ENCODE data around the gene SEMA4F.

DNA sequence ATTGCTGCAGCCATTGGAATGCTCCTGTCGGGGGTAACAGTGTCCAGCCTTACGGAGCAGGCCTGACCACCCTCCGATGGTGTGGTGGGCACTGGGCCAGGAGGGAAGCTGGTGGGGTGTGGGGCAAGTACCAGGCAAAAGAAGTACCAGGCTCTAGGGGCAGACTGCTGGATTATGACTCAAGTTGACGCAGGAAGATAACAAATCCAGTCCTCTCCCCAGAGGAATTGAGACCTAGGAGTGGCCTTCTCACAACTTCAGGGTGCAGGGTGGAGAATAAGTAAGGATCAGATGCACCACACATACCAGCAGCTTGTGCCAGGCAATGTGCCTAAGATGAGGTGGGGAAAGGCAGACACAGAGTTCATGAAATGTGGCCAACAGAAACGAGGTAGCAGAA lies 37.9 kb downstream of the SEMA4F start:
- TF ChIP-seq, protein P1, sequence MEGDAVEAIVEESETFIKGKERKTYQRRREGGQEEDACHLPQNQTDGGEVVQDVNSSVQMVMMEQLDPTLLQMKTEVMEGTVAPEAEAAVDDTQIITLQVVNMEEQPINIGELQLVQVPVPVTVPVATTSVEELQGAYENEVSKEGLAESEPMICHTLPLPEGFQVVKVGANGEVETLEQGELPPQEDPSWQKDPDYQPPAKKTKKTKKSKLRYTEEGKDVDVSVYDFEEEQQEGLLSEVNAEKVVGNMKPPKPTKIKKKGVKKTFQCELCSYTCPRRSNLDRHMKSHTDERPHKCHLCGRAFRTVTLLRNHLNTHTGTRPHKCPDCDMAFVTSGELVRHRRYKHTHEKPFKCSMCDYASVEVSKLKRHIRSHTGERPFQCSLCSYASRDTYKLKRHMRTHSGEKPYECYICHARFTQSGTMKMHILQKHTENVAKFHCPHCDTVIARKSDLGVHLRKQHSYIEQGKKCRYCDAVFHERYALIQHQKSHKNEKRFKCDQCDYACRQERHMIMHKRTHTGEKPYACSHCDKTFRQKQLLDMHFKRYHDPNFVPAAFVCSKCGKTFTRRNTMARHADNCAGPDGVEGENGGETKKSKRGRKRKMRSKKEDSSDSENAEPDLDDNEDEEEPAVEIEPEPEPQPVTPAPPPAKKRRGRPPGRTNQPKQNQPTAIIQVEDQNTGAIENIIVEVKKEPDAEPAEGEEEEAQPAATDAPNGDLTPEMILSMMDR (IDR thresholded peaks at IDR 0.05; ENCODE audit: low read depth, low read length): no peak
- TF ChIP-seq POLR2A (IDR thresholded peaks at IDR 0.05; ENCODE audit: extremely low read depth, insufficient read length): no peak
